ENCODE data around the gene ARRDC3.
"Not testable (repeated sequence)": the region's sequence is repeated elsewhere in the genome, so short reads cannot be mapped to it uniquely, and the experiment has no call there.

ARRDC3 gene

DNA sequence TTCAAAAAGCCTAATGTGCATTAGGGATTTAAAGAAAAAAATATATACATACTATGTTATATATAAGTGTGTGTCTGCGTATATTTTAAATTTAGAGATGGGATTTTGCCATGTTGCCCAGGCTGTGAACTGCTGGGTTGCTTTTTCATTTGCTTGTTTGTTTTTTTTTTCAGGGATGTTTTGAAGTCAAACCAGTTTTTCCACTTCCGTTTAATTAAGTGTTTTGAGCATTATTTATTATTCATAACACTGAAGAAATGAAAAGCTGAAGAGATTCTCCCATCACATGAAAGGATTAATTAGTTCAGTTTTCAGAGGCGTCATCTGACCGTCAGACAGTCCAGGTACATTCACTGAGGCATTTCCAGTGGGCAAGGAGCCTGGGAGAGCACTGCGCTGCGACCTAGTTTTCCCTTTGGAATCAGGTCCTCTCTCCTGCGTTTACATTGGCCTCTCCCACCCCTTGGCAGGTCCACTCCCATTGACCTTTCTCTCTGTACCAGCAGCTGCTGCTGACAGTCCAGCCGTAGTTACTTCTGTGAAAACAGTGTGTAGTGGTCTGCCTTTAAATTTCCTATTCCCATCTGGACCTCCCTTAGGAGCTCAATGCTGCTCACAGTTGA lies 26.0 kb downstream of the ARRDC3 start:
- no peak for DNase-seq

DNA sequence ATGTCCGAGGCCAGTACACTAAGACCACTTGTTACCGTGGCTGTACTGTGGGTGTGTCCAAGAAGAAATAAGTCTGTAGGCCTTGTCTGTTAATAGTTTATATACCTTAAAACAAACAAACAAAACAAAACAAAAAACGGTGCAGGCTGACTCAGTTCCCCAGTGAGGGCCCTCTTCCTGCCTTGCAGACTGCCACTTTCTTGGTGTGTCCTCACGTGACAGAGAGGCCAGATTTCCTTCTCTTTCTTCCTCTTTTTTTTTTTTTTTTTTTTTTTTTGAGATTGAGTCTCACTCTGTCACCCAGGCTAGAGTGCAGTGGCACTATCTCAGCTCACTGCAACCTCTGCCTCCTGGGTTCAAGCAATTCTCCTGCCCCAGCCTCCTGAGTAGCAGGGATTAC lies 28.2 kb downstream of the ARRDC3 start:
- not testable (repeated sequence) for DNase-seq

DNA sequence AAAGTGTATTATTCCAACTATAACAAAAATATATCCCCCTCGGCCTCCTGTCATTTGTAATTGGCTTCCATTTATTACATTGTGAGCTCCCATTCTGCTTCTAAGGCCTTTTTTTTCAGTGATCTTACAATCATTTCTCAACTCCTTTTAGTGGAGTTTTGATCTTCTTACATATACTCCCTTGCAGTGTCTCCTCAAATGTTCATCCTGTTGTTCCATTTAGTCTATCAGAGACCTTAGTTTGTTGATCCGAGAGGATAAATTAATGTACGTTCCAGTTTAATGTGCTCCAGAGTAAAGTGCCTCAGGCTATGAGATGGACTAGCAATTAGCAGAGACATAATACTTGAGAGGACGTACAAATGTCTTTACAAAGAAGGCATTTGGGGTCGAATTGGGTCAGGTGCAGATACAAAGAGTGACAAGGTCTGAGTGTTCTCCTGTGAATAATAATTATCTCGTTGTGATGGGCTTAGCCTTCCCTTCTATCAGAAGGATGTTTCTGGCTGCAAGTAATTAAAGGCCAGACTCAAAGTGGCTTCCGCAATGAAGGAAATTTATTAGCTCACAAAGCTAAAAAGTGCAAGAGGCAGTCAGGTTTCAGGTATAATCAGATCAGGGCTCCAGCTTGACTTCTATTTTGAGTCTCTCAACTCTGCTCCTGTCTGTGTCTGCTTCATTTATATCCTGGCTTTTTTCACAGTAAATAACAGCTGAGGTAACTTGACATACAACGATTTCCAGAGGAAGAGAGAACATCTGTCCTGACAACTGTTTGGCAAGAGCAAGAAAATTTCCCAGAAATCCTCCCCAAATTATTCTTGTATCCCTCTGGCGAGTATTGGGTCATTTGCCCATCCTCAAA lies 30.1 kb downstream of the ARRDC3 start:
- DNase-seq: no peak

DNA sequence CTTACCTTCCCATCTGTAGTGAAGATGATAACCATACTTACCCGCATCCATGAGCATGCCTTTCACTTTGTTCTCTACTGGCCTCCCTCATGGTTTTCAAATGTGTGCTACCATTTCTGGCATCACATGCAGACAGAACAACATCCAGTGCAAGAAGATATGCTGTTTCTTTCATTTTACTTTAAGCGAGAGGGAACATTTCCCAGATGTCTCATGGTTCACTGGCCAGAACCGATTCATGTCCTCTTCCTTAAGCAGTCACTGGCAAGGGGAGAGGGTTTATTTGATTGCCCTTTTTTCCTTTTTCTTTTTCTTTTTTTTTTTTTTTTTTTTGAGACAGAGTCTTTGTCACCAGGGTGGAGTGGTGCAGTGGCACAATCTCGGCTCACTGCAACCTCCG lies 37.7 kb downstream of the ARRDC3 start:
- DNase-seq: no peak

DNA sequence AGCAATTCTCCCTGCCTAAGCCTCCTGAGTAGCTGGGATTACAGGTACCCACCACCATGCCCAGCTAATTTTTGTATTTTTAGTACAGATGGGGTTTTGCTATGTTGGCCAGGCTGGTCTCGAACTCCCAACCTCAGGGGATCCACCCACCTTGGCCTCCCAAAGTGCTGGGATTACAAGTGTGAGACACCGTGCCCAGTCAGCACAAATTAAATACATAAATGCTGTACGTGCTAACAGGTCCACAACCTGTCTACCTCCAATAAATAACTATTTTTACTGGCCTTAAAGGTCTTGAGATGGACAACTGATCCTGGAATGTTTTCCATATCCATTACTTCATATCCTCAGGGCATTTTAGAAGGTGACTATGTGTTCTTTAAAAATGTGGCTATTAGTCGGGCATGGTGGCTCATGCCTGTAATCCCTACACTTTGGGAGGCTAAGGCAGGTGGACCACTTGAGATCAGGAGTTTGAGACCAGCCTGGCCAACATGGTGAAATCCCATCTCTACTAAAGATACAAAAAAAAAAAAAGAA lies 38.4 kb downstream of the ARRDC3 start:
- not testable (repeated sequence) for DNase-seq

DNA sequence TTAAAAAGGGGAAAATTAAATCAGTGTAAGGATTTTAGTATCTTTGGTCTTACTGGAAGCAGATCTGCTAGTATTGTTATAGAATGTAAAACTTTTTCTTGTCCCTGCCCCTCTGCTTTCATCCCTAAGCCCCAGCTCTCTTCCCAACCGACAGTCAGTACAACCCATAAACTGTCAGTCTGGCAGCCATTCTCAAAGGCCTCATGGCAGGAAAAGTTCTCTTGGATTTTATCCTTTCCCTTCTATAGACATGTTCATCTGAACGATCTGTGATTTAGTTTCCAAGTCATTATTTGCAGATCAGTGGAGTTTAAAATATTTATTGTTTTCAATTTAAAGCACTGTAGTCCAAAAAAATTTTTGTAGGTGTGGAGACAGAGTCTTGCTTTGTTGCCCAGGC lies 39.2 kb downstream of the ARRDC3 start:
- no peak for DNase-seq

DNA sequence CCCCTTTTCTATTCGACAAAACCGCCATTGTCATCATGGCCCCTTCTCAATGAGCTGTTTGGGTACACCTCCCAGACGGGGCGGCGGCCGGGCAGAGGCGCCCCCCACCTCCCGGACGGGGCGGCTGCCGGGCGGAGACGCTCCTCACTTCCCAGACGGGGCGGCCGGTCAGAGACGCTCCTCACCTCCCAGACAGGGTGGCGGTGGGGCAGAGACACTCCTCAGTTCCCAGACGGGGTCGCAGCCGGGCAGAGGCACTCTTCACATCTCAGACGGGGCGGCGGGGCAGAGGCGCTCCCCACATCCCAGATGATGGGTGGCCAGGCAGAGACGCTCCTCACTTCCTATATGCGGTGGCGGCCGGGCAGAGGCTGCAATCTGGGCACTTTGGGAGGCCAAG lies 40.2 kb downstream of the ARRDC3 start:
- DNase-seq: not testable (repeated sequence)

- DNase-seq: no peak
Measured at GRCh38 chr5:91341154-91341553, 42.0 kb downstream of the ARRDC3 start.

- no peak for DNase-seq
Measured at GRCh38 chr5:91340532-91340931, 42.6 kb downstream of the ARRDC3 start.

DNA sequence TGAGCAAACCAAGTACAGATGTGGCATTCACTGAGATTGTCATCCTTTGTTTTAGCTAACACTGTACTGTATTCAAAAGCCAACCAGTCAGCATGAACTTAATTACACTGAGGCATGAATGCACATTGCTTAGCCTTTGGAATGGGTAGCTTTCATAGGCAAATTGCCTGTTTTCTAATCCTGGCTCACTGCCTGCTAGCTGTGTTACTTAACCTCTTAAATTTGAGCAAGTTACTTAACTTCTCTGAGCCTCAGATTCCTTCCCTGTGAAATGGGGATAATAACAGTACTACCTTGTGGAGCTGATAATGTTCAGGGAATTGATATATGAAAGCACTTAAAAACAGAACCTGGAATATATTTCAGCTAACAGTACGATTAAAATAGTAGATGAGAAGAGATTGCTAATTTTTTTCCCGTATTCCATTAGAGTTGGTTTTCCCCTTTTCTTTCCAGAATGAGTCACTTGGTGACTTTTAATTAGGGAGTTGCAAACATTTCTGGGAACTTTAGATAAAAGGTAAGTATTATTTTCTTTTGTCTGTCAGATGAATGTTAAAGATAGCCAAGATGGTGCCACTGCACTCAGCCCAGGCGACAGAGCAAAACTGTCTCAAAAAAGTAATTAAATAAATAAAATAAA lies 43.9 kb downstream of the ARRDC3 start:
- DNase-seq: no peak

DNA sequence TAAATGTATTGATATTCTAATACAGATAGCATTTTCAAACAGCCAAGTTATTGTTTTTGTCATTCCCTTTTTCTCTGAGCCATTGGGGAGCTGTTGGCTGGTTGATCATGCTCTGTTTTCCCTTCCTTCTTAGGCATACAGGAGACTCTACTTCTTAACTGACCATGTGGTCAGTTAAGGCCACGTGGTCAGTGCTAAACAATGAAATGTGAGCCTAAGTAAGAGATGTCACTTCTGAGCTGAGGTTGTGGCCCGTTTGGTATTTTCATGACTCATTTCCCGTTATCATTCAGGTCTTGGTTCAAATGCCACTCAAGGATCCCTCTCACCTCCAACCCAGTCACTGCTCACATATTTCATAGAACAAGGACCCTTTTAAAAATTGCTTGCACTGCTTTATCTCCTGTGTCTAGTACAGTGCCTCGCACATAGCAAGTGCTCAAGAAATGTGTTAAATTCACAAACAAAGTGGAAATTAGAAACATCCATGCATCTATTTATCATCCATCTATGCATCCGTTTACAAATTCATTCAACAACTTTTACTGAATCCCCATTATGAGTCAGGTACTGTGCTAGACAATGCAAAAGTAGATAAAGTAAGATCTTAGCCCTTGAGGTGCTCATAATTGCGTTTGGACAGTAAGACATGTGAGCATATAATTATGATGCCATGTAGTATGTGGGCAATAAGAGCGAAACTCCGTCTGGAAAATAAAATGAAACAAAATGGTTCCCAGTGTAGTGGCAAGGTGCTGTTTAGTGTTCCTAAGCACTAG lies 50.7 kb downstream of the ARRDC3 start:
- DNase-seq: no peak

- DNase-seq: no peak
Measured at GRCh38 chr5:91331705-91332104, 51.4 kb downstream of the ARRDC3 start.

DNA sequence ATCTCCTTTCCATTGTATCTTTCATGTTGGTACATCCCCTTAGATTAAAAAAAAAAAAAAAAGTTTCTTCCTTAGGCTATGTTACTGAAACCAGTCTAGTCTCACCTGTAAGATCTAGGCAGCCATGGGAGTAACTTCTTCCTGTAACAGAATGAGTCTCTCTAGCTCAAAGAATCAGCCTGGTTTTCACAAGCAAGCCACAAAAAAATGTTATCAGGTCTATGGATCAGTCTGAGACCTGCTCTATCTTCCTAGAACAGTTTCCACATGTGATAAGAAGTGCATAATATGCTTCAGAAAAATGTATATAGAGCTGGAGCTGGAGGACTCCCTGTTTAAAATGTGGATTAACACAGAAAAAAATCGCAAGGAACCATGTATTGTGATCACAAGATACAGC lies 53.8 kb downstream of the ARRDC3 start:
- DNase-seq: no peak

- DNase-seq: no peak
Measured at GRCh38 chr5:91328743-91329142, 54.4 kb downstream of the ARRDC3 start.

DNA sequence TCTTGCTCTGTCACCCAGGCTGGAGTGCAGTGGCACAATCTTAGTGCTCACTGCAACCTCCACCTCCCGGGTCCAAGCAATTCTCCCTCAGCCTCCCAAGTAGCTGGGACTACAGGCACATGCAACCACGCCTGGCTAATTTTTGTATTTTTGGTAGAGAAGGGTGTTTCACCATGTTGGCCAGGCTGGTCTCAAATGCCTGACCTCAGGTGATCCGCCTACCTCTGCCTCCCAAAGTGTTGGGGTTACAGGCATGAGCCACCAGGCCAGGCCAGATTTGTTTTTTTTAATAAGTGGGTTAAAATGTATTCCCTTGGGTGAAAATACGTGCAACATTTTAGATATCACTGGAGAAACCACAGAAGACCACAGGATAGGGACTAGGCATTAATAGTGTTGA lies 60.1 kb downstream of the ARRDC3 start:
- DNase-seq: not testable (repeated sequence)

GRCh38 chr5:91319667-91320066 lies 63.5 kb downstream of the ARRDC3 start:
- DNase-seq: no peak

DNA sequence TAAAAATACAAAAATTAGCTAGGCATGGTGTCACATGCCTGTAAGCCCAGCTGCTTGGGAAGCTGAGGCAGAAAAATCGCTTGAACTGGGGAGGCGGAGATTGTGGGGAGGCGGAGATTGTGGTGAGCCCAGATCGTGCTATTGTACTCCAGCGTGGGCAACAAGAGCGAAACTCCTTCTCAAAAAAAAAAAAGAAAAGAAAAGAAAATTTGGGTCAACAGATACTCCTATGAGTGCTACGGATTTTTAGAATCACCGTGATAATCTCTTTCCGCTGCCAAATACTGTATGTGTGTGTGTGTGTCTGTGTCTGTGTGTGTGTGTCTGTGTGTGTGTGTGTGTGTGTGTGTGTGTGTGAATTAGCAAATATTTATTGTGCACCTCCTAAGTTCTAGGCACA lies 64.4 kb downstream of the ARRDC3 start:
- DNase-seq: peak; percentile 42
